Measurements from ENCODE around the gene EVA1A.

Gene EVA1A

DNA sequence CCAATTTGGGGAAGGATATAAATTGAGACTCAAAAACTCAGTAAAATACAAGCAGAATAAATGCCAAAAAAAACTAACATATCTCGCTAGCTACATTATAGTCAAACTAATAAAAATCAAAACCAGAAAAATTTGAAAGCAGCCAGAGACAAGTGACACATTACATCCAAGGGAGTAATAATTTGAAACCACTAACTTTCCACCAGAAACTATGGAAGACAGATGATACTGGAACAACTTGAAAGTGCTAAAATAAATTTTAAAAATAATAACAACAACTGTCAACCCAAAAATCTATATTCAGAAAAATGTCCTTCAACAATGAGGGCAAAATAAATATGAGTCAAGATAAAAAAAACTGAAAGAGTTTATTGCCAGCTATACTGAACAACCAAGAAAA, 110.7 kb downstream of the EVA1A start:
- Histone ChIP-seq H3K9me3 (no peaks in the 10 kb centered on the region), H3K27ac (no peak overlapping the region), H3K27me3 (no peaks in the 10 kb centered on the region), H3K4me1 (no peaks in the 10 kb centered on the region), H3K36me3 (no peaks in the 10 kb centered on the region), H3K4me3 (no peak overlapping the region)
- intact Hi-C loops (cut with DNase I; ENCODE audit: low total_unique reads), result no loop called here
- TF ChIP-seq, protein P1, sequence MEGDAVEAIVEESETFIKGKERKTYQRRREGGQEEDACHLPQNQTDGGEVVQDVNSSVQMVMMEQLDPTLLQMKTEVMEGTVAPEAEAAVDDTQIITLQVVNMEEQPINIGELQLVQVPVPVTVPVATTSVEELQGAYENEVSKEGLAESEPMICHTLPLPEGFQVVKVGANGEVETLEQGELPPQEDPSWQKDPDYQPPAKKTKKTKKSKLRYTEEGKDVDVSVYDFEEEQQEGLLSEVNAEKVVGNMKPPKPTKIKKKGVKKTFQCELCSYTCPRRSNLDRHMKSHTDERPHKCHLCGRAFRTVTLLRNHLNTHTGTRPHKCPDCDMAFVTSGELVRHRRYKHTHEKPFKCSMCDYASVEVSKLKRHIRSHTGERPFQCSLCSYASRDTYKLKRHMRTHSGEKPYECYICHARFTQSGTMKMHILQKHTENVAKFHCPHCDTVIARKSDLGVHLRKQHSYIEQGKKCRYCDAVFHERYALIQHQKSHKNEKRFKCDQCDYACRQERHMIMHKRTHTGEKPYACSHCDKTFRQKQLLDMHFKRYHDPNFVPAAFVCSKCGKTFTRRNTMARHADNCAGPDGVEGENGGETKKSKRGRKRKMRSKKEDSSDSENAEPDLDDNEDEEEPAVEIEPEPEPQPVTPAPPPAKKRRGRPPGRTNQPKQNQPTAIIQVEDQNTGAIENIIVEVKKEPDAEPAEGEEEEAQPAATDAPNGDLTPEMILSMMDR (IDR thresholded peaks at IDR 0.05), result no peak
- DNase-seq, result no peak

DNA sequence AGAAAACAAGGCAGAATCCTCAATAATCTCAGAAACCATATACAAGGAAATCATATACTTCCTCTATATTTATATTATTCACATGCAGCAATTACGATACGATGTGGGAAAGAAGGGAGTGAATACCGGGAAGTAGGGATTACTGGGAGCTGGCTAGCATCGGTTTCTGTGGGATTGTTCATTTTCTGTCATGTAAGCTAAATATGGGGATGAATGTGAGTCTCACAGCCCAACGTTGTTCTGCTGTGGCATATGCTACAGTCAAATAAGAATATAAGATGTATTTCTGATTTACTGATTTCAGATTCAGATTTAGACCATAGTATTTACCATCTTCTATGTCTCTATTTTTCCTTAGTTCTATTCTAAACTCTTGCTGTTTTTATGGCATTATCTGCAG, 113.6 kb downstream of the EVA1A start:
- Histone ChIP-seq H3K4me1 (no peaks in the 10 kb centered on the region), H3K36me3 (no peaks in the 10 kb centered on the region), H3K27ac (no peak overlapping the region), H3K27me3 (no peaks in the 10 kb centered on the region), H3K4me3 (no peak overlapping the region), H3K9me3 (no peaks in the 10 kb centered on the region)
- TF ChIP-seq, protein P1 (IDR thresholded peaks at IDR 0.05), result no peak
- intact Hi-C loops (cut with DNase I; ENCODE audit: low total_unique reads), result no loop called here
- DNase-seq, result no peak
